Stimulated activated memory B cell treated with anti-CD40 and anti-IgM and Interleukin-4, amounts not matched to agents 10 μg/mL and 1 μg/mL and 100 μg/mL, for 72 hours (primary cell): ENCODE results near the gene PRR20G.

Experiments used
- ATAC-seq: fragments of 150-1000 bp; cut with Tn5 transposase; 2 replicates; pipeline ENCODE4 v1.10.0; 2021
- H3K27ac Mint-ChIP-seq: one replicate; pipeline ENCODE4 v1.8.0; 2022; ENCODE audit warnings: mild to moderate bottlenecking, mixed read lengths
- H3K27me3 Mint-ChIP-seq: one replicate; pipeline ENCODE4 v1.8.0; 2022; ENCODE audit warnings: mixed read lengths
- H3K36me3 Mint-ChIP-seq: one replicate; pipeline ENCODE4 v1.8.0; 2022; ENCODE audit warnings: mixed read lengths
- H3K4me1 Mint-ChIP-seq: one replicate; pipeline ENCODE4 v1.8.0; 2022; ENCODE audit warnings: mixed read lengths
- H3K4me3 Mint-ChIP-seq: one replicate; pipeline ENCODE4 v1.8.0; 2022; ENCODE audit warnings: mild to moderate bottlenecking, moderate library complexity, mixed read lengths
- H3K9me3 Mint-ChIP-seq: one replicate; pipeline ENCODE4 v1.8.0; 2022; ENCODE audit warnings: mixed read lengths

Gene PRR20G

DNA sequence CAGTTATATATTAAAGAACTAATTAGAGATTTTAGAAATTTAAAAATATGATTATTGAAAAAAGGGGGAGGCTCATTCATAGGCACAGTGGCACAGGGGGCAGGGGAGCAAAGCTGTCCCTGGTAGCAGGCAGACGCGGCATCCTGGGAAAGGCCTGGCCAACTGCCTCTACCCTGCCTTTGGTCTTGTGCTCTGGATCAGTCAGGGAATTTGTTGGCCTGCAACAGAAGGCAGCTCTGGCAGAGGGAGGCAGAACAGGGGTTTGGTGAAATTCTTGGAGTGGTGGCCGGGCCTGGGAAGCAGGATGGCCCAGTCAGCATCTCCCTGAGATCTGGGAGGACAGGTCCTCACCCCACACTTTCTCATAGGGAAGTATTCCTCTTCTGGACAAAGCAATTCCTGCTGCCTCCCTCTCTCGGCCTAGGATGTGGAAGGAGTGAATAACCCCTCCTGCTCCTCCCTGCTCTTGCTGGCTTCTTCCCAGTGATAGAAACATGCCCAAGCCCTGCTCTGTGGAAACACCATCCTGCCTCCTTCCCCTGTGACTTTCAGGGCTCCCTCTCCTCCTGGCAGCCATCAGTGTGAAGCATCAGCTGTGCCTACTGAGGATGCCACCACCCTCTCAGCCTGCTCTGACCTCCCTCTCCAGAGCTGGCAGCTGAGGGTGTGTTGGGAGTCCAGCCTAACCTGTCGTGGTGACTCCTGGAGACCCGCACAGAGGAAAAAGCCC is 26.9 kb downstream of the PRR20G start:
- Mint-ChIP-seq H3K36me3 (no peaks in the 10 kb centered on the region), H3K4me3 (no peak overlapping the region), H3K27me3 (peaks cover 38% of the 10 kb centered on the region), H3K27ac (no peak overlapping the region), H3K9me3 (no peaks in the 10 kb centered on the region), H3K4me1 (no peaks in the 10 kb centered on the region)
- no peak for ATAC-seq

DNA sequence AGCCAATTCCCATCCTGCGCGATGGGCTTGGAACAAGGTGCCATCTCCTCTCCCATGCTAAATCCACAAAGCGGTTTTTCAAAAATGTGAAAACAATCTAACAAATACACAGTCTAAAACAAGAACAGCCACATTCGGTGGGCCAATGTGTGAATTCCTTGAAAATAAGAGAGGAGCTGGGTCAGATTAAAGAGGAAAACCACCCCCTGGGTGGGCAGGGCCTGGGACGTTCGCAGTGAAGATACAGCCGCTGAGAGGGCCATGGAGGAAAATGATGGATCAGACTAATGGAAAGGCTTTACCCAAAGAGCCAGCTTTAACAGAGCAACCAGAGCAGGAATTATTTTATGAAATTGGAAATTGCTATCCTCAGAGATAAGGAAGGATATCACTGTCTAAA is 27.4 kb downstream of the PRR20G start:
- H3K9me3 Mint-ChIP-seq = no peaks in the 10 kb centered on the region
- no peaks in the 10 kb centered on the region for H3K4me1 Mint-ChIP-seq
- H3K27ac Mint-ChIP-seq = no peak overlapping the region
- H3K4me3 Mint-ChIP-seq = no peak overlapping the region
- H3K27me3 Mint-ChIP-seq = peaks cover 32% of the 10 kb centered on the region
- ATAC-seq = no peak
- no peaks in the 10 kb centered on the region for H3K36me3 Mint-ChIP-seq

DNA sequence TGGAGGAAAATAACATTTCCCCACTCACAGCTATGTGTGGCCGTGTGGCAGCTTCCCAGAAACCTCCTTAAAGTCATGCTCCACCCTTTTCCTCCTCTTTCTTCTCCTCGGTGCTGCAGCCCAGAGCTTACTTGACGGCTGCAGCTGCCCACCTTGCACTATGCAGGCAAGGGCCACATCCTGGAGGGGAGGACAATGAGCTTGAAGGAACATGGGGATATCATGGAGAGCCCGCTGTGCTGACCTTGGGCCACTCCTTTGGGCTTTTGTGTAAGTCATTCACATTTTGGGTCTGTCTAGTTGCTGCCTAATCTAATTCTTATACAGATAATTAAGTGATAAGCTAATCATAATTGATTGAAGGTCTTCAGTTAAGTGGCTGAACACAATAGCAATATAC is 28.0 kb downstream of the PRR20G start:
- no peaks in the 10 kb centered on the region for H3K9me3 Mint-ChIP-seq
- peaks cover 27% of the 10 kb centered on the region for H3K27me3 Mint-ChIP-seq
- no peaks in the 10 kb centered on the region for H3K36me3 Mint-ChIP-seq
- H3K27ac Mint-ChIP-seq = no peak overlapping the region
- ATAC-seq = no peak
- no peaks in the 10 kb centered on the region for H3K4me1 Mint-ChIP-seq
- no peak overlapping the region for H3K4me3 Mint-ChIP-seq

DNA sequence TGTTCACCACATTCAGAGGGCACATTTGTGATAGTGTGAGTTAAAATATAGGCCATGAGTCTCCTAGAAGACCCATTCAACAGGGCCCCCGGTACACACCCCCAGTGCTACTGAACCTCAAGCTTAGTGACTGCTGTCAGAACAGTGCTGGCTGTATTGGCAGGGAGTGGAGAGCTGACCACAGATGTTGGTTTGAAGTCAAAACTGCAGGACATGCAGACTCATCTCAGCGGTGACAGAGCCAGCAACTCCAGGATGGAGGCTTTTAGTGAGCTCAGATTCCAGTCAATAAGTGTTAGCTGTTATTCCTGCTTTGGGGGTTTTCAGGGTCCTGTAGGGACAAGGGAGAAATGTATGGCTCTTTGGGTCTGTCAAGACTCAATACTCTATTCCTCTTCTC is 29.1 kb downstream of the PRR20G start:
- ATAC-seq = no peak
- Mint-ChIP-seq H3K36me3 (no peaks in the 10 kb centered on the region), H3K27ac (no peak overlapping the region), H3K4me3 (no peak overlapping the region), H3K9me3 (no peaks in the 10 kb centered on the region), H3K27me3 (peaks cover 24% of the 10 kb centered on the region), H3K4me1 (no peaks in the 10 kb centered on the region)

- Mint-ChIP-seq H3K27ac (no peak overlapping the region), H3K9me3 (no peaks in the 10 kb centered on the region), H3K36me3 (no peaks in the 10 kb centered on the region), H3K27me3 (peaks cover 22% of the 10 kb centered on the region), H3K4me1 (no peaks in the 10 kb centered on the region), H3K4me3 (no peak overlapping the region)
- no peak for ATAC-seq
Measured at GRCh38 chr3:127257351-127257750, 30.5 kb downstream of the PRR20G start.

DNA sequence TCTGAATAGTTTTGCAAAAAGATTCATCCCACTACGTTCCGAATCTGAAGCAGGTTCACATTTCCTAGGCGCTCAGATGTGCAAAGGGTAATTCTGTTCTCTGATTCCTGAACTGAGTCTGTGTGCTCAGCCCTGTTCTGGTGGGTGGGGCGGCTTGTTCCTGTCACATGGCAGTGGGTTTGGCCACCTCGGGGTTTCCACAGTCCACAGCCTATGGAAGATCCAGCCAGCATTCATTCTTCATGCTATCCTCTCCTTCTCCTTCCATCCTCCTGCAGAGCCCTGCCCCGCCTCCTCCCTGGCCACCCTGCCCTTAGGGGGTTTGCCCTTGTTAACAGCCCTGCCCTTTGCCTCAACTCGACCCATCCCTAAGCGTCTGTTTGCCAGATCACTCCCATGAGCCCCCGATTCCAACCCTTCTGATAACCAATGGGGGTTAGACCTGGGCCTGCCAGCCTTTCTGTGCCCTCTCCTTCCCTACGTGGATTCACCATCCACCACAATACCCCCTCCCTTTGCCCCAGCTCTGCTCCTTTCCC is 31.0 kb downstream of the PRR20G start:
- Mint-ChIP-seq H3K36me3 (no peaks in the 10 kb centered on the region), H3K9me3 (no peaks in the 10 kb centered on the region), H3K27me3 (peaks cover 22% of the 10 kb centered on the region), H3K27ac (no peak overlapping the region), H3K4me3 (no peak overlapping the region), H3K4me1 (no peaks in the 10 kb centered on the region)
- no peak for ATAC-seq

GRCh38 chr3:127256138-127256537 is 31.7 kb downstream of the PRR20G start:
- no peak overlapping the region for H3K4me3 Mint-ChIP-seq
- no peaks in the 10 kb centered on the region for H3K36me3 Mint-ChIP-seq
- H3K27ac Mint-ChIP-seq = no peak overlapping the region
- H3K9me3 Mint-ChIP-seq = no peaks in the 10 kb centered on the region
- no peaks in the 10 kb centered on the region for H3K4me1 Mint-ChIP-seq
- no peak for ATAC-seq
- peaks cover 22% of the 10 kb centered on the region for H3K27me3 Mint-ChIP-seq

DNA sequence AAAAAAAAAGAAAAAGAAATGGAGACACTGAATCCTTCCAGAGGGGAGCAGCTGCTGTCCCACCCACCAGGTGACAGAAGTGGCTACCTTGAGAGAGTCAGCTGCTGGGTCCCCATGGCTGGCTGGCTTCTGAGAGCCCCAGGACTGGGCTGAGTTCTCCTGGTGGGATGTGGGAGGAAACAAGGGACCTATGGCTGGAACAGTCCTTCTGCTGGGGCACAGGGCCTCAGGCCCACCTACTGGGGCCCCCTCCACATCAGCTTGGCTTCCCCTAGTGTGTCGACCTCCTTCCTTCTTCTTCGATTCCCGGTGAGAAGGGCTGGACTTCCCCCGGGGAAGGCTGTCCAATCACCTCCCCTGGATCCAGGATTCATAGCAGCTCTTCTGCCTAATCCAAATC is 32.3 kb downstream of the PRR20G start:
- Mint-ChIP-seq H3K27me3 (peaks cover 22% of the 10 kb centered on the region), H3K4me1 (no peaks in the 10 kb centered on the region)

GRCh38 chr3:127254730-127255129 is 33.1 kb downstream of the PRR20G start:
- H3K4me1 Mint-ChIP-seq = no peaks in the 10 kb centered on the region
- H3K27me3 Mint-ChIP-seq = peaks cover 22% of the 10 kb centered on the region
- no peak overlapping the region for H3K4me3 Mint-ChIP-seq
- ATAC-seq = no peak
- no peaks in the 10 kb centered on the region for H3K36me3 Mint-ChIP-seq
- peaks cover 4% of the 10 kb centered on the region for H3K9me3 Mint-ChIP-seq
- H3K27ac Mint-ChIP-seq = no peak overlapping the region

More for the DNA sequence above, 32.3 kb downstream of the PRR20G start:
- no peak for ATAC-seq
- Mint-ChIP-seq H3K27ac (no peak overlapping the region), H3K9me3 (no peaks in the 10 kb centered on the region), H3K4me3 (no peak overlapping the region), H3K36me3 (no peaks in the 10 kb centered on the region)

- H3K27me3 Mint-ChIP-seq = peaks cover 22% of the 10 kb centered on the region
- no peaks in the 10 kb centered on the region for H3K36me3 Mint-ChIP-seq
- H3K9me3 Mint-ChIP-seq = peaks cover 4% of the 10 kb centered on the region
- H3K4me1 Mint-ChIP-seq = no peaks in the 10 kb centered on the region
- no peak for ATAC-seq
- no peak overlapping the region for H3K27ac Mint-ChIP-seq
- H3K4me3 Mint-ChIP-seq = no peak overlapping the region
Measured at GRCh38 chr3:127254033-127254644, 33.7 kb downstream of the PRR20G start.

DNA sequence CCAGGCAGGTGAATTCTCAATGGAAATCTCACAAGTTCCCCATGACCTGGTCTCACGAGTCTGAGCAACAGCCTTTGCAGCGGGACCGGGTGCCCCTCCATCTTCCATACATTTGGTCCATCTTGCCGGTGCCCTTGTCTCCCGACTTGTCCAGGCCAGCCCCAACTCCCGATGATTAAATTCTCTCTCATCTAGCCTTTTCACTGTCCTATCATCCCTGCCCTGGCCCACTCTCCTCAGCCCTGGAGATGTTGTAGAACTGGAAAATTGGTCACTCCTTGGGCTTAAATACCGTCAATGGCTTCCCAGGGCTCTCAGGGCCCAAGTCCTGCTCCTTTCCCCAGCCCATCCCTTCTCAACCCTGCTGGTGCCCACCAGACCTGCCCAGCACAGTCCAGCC is 34.4 kb downstream of the PRR20G start:
- Mint-ChIP-seq H3K9me3 (peaks cover 4% of the 10 kb centered on the region), H3K4me3 (no peak overlapping the region), H3K36me3 (no peaks in the 10 kb centered on the region), H3K4me1 (no peaks in the 10 kb centered on the region), H3K27me3 (peaks cover 22% of the 10 kb centered on the region), H3K27ac (no peak overlapping the region)
- ATAC-seq = no peak

GRCh38 chr3:127252446-127252845 is 35.4 kb downstream of the PRR20G start:
- H3K36me3 Mint-ChIP-seq = no peaks in the 10 kb centered on the region
- H3K4me3 Mint-ChIP-seq = no peak overlapping the region
- H3K27me3 Mint-ChIP-seq = peaks cover 22% of the 10 kb centered on the region
- H3K9me3 Mint-ChIP-seq = peaks cover 9% of the 10 kb centered on the region
- no peak for ATAC-seq
- no peak overlapping the region for H3K27ac Mint-ChIP-seq
- H3K4me1 Mint-ChIP-seq = no peaks in the 10 kb centered on the region

DNA sequence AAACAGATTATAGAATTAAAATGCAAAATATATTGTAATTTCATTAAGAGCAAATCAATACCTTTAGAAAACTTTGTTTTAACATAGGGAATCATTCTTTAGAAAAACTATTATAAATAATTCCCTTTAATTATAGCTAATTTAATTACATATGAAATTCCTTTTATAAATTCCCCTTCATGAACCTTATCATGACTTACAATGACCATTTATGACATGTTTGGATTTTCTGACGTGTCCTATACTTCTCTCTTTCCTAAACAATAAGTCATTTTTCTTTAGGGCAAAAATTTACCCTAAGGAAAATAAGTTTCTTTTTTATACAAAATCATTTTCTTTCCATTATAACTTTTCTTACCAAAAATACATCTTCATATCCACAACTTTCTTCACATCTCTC is 37.8 kb downstream of the PRR20G start:
- Mint-ChIP-seq H3K9me3 (peaks cover 22% of the 10 kb centered on the region), H3K4me3 (no peak overlapping the region), H3K27me3 (peaks cover 9% of the 10 kb centered on the region), H3K36me3 (no peaks in the 10 kb centered on the region), H3K27ac (no peak overlapping the region), H3K4me1 (no peaks in the 10 kb centered on the region)
- no peak for ATAC-seq

GRCh38 chr3:127247292-127247691 is 40.6 kb downstream of the PRR20G start:
- no peak overlapping the region for H3K4me3 Mint-ChIP-seq
- H3K4me1 Mint-ChIP-seq = no peaks in the 10 kb centered on the region
- H3K27ac Mint-ChIP-seq = no peak overlapping the region
- no peak for ATAC-seq
- H3K9me3 Mint-ChIP-seq = peaks cover 27% of the 10 kb centered on the region
- no peaks in the 10 kb centered on the region for H3K36me3 Mint-ChIP-seq
- H3K27me3 Mint-ChIP-seq = no peaks in the 10 kb centered on the region

DNA sequence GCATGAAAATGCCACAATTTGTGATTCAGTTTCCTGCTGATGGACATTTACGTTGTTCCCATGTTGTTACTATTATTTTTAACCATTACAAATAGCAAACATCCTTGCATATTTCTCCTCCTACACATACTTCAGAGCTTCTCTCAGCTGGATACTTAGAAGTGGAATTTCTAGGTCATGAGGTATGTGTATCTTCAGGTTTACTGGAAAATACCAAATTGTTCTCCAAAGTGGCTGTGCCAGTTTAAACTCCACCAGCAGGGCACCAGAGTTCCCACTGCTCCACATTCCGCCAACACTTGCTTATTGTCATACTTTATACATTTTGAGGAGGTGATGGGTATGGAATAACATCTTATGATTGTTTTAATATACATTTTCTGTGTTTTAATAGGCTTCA is 49.2 kb downstream of the PRR20G start:
- Mint-ChIP-seq H3K4me3 (no peak overlapping the region), H3K27me3 (peaks cover 35% of the 10 kb centered on the region), H3K27ac (no peak overlapping the region), H3K4me1 (no peaks in the 10 kb centered on the region), H3K9me3 (peaks cover 14% of the 10 kb centered on the region), H3K36me3 (no peaks in the 10 kb centered on the region)
- ATAC-seq = no peak

- no peak overlapping the region for H3K27ac Mint-ChIP-seq
- H3K4me3 Mint-ChIP-seq = no peak overlapping the region
- H3K27me3 Mint-ChIP-seq = peaks cover 35% of the 10 kb centered on the region
- H3K9me3 Mint-ChIP-seq = peaks cover 11% of the 10 kb centered on the region
- no peaks in the 10 kb centered on the region for H3K36me3 Mint-ChIP-seq
- no peaks in the 10 kb centered on the region for H3K4me1 Mint-ChIP-seq
- no peak for ATAC-seq
Measured at GRCh38 chr3:127237835-127238234, 50.0 kb downstream of the PRR20G start.
